Right lung (tissue), 5 donors: ENCODE results near the gene DNAJB14. TPM values are rescaled to one million over a fixed set of nuclear protein-coding genes. Genes with fewer than 3 reads are reported as not detected.

Experiments
- DNase-seq, 2 donors: peaks; one replicate each; pipeline ENCODE4 v3.0.0-alpha.2; 2013
- polyA plus RNA-seq, 5 donors: library from polyadenylated mRNA; unstranded; fragments of 120-200 nt; gene quantifications; one replicate each; pipeline versions ENCODE4 v1.2.1 to v1.2.3, GENCODE V29; 2013; ENCODE audit warnings: inconsistent platforms in 1 of 5, low replicate concordance in 1 of 5; ENCODE audit not compliant: insufficient read length in 5 of 5, insufficient read depth in 1 of 5

Gene DNAJB14
- polyA plus RNA-seq, 5 donors, result 30.0 to 57.8 (median 50.5) TPM

GRCh38 chr4:99947608-99948007 lies 1.2 kb upstream of the DNAJB14 start:
- no peak for DNase-seq

GRCh38 chr4:99947190-99947578 lies 766 bp upstream of the DNAJB14 start:
- no peak for DNase-seq

- DNase-seq, result no peak
Observed at GRCh38 chr4:99945718-99946355, 581 bp downstream of the DNAJB14 start.

- DNase-seq, result no peak
Observed at GRCh38 chr4:99943904-99944437, 2.4 kb downstream of the DNAJB14 start.

GRCh38 chr4:99938243-99938753 lies 8.1 kb downstream of the DNAJB14 start:
- DNase-seq, result no peak

- DNase-seq, result no peak
Observed at GRCh38 chr4:99934891-99935290, 11.5 kb downstream of the DNAJB14 start.

GRCh38 chr4:99927566-99927965 lies 18.9 kb downstream of the DNAJB14 start:
- DNase-seq, result no peak

- no peak for DNase-seq
Observed at GRCh38 chr4:99921174-99921573, 25.2 kb downstream of the DNAJB14 start.

- DNase-seq, result no peak
Observed at GRCh38 chr4:99918656-99919055, 27.8 kb downstream of the DNAJB14 start.

- no peak for DNase-seq
Observed at GRCh38 chr4:99917575-99917974, 28.8 kb downstream of the DNAJB14 start.

GRCh38 chr4:99915449-99915848 lies 31.0 kb downstream of the DNAJB14 start:
- DNase-seq, result no peak

- DNase-seq, result no peak
Observed at GRCh38 chr4:99894998-99895397, 51.4 kb downstream of the DNAJB14 start.

GRCh38 chr4:99894161-99894997 lies 52.0 kb downstream of the DNAJB14 start, which contains the start of gene LAMTOR3:
Gene LAMTOR3 (minus strand): TSS chr4:99894427. CDS start chr4:99893963, 464 bp downstream.
- DNase-seq, result peak; percentile 87 to 89

GRCh38 chr4:99893839-99894160 lies 52.6 kb downstream of the DNAJB14 start:
- peak in 1 of 2 donors; percentile 0 for DNase-seq

- no peak for DNase-seq
Observed at GRCh38 chr4:99893029-99893428, 53.4 kb downstream of the DNAJB14 start.

GRCh38 chr4:99891351-99891750 lies 55.1 kb downstream of the DNAJB14 start:
- DNase-seq, result no peak

GRCh38 chr4:99887837-99888236 lies 58.6 kb downstream of the DNAJB14 start:
- no peak for DNase-seq

- no peak for DNase-seq
Observed at GRCh38 chr4:99886146-99886545, 60.3 kb downstream of the DNAJB14 start.

GRCh38 chr4:99885687-99886086 lies 60.7 kb downstream of the DNAJB14 start:
- DNase-seq, result no peak

- peak; percentile 21 to 44 for DNase-seq
Observed at GRCh38 chr4:99885063-99885664, 61.3 kb downstream of the DNAJB14 start.

GRCh38 chr4:99879458-99879857 lies 67.0 kb downstream of the DNAJB14 start:
- no peak for DNase-seq

GRCh38 chr4:99878604-99879003 lies 67.8 kb downstream of the DNAJB14 start:
- DNase-seq, result no peak
